NCI-H510A (cell line): ENCODE results near the gene NR4A2.

Experiments used
- DNase-seq: peaks from one replicate; lab custom pipeline; 2025; lab: John Stamatoyannopoulos, UW

Gene NR4A2

DNA sequence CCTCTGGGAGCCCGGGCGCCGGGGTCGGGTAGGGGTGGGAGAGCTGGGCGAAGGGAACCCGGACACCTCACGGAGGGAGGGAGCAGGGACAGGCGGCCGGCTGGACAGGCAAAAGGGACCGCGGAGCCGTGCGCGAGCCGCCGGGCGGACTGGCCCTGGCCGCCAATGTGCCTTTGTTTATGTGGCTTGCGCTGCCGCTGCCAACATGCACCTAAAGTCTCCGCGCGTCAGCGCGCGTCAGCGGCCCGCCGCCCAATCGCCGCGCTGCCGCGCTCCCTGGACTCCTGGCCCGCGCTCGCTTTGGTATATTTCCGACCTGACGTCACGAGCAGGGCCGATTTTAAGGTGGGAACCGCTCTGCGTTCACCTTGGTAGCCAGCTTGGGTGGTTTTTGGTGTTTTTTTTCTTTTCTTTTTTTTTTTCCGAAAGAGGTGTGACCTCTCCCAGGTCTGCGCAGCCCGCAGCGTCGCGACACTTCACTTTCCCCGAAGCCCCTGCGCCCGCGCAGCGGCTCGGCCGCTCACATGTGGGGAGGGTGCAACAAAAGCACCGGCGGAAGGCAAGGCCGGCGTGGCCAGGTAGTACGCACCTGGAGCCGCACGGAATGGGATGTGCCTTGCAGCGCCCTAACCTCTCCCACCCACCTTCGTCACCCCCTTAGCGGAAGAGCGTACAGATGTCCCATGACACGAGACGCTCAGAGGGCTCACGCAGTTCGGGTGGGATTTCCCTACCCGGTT is at the start of gene NR4A2:
TSS of gene NR4A2 (minus strand) at position 188 of the 740 bp plus-strand sequence. CDS start 2,535 bp downstream, outside the sequence.
- peak; percentile 57 for DNase-seq

DNA sequence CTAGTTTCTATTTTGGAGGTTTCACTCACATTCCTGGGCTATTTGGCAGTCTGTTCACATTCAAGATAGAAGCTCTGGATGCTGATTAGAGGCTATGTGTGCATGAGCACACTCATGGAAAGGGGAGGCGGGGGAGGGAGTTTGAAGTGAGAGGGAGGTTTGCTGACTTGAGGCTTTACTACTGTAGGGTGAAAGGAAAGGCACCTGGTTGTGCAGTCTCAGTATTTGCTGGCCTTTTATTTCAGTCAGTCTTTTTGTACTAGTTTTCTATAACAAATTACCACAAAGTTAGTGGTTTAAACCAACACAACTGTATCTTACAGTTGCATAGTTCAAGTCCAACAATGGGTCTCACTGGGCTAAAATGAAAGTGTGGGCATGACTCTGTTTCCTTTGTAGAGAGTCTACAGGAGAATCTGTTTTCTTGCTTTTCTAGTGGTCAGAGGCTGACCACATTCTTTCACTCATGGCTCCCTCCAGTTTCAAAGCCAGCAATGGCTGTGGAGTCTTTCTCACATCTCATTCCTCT is 47.7 kb upstream of the NR4A2 start:
- DNase-seq = no peak

DNA sequence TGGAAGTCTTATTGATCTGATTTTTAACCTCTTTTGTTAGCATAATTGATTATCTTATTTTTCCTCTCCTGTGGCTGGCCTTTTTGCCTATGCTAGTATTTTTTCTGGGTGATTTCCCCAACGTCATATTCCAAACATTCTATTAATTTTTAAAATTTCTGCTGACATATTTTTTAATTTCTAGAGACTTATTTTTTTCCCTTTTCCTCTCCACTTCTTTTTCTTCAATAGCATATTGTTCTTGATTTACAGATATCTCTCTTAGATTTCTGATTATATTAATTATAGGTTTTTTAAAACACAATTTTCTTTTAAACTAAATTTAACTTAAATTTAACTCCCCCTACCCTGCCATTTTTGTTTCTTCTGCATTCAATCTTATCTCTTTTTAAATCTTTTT is 47.2 kb upstream of the NR4A2 start:
- no peak for DNase-seq

DNA sequence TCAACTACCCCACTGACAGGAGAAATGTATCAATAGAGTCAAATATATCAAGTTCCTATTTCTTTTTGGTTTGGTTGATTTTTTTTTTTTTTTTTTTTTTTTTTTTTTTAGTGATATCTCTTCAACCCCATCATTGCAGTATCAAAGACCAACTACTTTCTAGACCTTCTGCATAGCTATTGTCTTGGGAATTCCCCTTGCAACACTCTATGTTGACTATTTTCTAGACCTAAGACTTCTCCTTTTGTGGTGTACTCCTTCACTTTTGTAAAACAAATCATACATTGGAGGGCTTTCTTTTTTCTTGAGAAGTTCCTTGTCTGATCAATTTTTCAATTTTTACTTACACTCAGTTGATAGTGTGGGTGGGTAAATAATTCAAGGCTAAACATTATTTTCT is 46.5 kb upstream of the NR4A2 start:
- DNase-seq = no peak

DNA sequence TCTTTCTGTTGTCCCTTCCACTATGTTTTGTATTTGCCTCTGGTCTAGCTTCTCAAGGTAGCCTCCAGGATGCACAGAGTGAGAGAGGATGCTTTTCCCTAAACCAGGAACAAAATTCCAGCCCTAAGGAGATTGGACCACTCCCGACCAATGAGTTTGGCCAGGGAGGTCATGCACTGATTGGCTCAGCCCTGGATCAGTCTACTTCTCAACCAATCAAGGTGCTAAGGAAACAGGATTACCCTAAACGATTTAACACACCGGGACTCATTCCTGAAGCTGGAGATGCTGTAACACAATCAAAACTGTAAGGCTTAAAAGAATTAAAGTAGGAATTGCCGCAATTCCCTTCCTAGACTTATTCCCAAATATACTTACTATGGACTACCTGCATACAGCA is 34.2 kb upstream of the NR4A2 start:
- DNase-seq = no peak

DNA sequence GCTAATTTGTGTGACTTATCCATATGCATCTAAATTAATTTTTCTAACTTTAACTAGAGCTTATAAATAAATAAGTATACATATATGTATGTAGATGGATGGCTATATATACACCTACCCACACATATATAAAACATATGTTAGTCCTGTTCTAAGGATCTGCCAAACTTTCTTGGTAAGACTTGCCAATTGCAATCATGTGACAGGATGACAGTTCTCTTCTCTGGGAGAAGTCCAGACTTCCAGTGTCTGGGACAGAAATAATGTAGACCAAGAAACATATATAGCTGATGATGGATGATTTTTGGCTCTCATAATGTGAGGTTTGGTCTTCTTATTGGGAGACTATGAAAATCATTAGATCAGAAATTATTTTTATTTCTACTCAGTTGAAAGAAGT is 30.6 kb upstream of the NR4A2 start:
- DNase-seq = no peak

DNA sequence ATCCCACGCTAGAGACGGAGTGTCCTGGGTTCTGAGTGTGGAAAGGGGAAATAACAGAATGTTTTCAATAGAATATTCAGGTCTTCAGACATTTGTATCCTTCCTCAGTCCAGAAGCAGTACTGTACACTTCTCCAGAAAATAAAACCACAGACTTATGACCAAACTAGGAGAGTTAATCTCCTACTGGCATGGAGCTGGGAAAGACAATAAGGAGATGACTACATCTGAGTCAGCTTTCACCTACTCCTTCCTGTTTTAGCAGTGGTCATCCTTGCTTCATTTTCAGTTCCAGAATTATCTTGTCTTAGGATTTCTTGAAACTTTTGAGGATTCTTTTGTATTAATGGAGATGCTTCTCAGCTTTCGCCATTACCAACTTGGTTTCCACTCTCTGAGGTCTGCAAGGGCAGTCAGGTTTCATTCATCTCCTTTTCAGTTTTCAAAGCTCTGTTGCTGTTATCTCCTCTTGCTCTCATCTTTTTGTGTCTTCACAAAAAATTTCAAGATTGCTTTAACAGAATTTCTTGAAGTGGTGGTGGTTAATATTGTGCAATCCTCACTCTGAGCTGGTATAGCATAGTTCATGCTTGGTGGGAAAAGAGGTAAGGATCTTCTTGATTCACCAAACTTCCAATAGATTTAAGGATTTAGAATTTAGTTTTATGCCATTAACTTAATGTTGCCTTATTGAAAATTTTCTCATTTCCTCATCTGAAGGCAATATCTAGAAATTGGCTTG is 23.7 kb upstream of the NR4A2 start:
- DNase-seq = no peak

DNA sequence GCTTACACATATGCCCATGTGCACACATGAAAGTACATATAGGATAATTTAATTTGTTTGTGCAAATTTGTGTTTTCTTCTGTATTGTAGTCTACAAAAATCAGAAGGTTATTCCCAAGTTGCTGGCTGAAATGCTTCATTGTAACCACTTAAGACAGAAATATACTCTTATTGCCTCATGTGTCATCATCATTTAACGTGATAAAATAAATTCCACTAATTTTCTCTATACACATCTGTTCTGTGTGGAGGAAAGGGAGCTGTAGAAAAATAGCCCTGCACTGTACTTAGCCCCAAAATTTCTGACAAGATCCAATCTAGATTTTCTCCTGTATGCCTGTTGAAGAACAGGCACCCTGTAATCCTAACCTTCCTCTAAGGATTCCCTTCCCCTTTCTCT is 20.4 kb upstream of the NR4A2 start:
- no peak for DNase-seq

DNA sequence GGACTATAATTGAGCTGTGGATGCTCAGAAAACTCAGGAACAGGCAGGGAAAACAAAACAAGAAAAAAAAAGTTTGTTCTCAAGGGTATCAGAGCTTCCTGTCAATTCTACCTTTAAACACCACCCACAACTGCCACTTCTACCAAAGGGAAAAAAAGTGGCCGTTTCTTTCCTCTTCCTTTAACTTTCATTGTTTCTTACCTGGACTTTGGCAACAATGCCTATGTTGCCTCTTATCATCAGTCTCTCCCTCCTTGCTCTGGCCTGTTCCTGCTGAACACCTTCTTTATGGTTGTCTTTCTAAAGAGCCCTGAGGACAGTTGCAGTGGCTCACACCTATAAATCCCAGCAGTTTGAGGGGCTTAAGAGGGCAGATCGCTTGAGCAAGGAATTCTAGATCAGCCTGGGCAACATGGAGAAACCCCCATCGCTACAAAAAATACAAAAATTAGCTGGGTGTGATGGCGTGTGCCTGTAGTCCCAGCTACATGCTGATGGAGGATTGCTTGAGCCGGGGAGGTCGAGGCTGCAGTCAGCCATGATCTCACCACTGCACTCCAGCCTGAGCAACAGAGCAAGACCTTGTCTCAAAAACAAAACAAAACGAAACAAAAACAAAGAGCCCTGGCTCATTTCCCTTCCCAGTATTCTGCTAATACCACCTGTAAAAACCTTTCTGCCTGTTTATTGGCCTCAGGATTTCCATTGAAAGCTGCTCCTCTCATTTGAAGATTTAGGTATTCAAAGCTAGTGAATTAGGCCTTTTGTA is 18.0 kb upstream of the NR4A2 start:
- DNase-seq = no peak

DNA sequence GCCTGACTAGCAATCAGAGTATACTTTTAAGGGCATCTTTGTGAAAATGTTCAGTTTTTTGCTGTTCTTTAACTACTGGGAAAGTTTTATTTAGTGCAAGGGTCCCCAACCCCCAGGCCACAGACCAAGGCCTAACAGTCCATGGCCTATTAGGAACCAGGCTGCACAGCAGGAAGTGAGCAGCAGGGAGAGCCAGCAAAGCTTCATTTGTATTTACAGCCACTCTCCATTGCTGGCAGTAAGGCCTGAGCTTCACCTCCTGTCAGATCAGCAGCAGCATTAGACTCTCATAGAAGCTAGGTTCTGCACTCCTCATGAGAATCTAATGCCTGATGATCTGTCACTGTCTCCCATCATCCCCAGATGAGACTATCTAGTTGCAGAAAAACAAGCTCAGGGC is 17.1 kb upstream of the NR4A2 start:
- no peak for DNase-seq

DNA sequence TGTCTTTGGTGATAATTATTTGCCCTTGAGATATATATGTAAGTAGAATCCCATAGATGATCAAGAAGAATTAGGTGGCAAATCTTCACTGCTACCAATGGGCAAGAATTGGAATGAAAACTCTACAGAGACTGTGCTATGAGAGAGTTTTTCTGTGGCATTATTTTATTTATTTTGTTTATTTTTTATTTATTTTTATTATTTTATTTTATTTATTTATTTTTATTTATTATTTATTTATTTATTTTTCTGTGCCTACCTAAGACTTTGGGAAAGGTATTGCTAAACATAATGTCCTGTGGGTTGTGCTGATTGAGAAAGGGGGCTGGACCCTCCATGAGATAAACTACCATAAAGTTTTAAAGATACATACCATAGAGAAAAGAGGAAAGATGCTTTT is 16.6 kb upstream of the NR4A2 start:
- DNase-seq = no peak

DNA sequence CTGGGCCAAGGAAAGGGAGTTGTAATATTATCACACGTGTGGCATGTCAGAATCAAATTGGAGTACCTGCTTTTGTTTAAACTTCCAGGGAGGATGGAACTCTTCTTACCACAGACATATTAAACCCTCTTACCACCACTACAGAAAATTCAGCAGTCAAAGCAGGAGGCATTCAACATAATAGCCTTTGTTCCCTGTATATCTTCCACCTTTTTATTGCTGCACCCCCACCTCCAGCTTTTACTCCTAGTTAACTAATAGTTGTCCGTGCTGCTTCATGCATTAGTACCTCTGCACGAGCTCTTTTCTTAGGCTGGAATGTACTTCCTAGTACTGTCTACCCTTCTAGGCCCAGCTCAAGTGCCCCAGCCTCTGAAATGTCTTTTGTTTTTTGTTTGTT is 14.9 kb upstream of the NR4A2 start:
- no peak for DNase-seq

DNA sequence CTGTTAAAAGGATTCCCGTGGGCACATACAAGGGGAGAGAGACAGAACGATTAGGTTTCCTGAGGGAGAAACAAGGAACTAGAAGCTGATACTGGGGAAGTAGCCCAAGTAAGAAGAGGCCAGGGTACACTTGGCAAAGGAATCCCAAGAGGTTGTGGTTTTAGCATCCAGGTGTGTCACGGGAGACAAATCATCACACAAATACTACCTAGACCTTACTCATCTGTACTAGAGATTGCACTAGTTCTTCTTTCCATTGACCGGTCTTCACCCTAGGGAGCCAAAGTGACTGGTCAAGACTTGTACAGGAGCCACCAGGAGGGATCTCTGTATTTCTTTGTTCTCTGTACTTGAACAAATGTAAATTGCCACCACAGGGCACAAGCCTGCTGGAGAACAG is 14.2 kb upstream of the NR4A2 start:
- DNase-seq = no peak

DNA sequence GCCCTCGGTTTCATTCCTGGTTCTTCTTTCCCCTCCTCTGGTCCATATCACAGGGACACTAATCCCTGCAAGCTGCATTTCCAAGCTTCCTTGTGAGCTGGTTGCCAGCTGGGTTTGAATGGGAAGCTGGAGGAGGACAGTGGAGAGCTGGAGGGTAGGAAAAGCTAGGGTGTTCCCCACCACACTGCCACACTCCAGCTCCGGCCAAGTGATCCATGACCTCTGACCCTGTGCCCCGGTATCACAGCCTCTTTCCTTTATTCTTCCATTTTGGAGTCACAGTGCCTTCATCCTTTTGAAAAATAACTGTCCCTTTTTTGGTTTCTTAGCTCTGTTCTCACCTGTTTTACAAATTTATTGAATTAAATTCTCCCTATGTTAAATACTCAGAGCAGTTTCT is 13.1 kb upstream of the NR4A2 start:
- no peak for DNase-seq

DNA sequence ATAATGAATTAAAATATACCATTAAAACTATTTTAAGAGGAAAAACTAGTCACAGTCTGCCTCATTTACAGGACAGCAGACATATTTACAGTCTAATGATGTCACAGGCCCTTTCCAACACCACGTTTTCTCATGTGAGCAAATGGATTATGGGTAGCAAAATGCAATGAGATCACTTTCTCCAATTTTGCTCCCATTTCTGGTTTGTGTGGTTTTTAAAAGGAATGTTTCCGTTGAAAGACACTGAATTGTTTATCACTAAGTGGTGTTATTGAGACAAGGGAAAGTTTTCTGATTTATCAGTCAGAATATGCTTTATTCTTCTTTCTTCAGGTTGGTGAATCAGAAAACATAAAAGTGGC is 11.4 kb upstream of the NR4A2 start:
- no peak for DNase-seq

DNA sequence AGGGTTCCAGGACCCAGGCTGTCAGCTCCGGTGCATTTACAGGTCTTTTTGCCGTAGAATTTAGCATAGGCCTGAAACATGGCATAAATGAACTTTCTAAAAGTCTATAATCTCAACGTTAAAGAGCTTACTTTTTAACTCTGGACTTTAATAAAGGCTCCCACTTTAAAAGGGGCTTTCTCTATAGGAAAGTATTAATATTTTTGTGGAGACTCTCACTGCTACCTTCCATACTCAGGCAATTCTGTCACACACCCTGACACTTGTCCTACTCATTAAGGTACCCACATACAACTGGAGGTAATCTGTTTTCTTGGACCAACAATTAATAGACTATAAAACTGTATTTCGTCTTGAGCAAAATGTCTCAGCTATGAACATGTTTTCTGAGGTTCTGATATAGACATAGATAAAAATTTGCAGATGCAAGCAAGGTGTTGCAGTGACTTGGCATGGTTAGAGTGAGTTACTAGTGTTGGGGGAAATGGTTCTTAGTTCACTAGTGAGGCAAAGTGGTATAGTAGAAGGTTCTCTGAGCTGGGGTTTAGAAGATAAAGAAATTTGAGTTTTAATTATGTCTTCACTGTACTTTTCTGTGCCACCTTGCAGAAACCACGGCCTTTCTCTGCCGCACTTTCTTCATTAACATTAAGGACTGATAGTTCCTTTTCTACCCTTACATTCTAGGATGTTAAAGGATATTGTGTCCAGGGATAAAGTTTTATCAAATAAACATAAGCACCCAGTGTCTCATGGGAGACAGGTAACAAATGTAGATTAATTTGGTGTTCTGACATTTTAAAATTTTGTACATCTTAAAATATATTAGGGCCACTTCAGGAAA is 10.8 kb upstream of the NR4A2 start:
- no peak for DNase-seq

DNA sequence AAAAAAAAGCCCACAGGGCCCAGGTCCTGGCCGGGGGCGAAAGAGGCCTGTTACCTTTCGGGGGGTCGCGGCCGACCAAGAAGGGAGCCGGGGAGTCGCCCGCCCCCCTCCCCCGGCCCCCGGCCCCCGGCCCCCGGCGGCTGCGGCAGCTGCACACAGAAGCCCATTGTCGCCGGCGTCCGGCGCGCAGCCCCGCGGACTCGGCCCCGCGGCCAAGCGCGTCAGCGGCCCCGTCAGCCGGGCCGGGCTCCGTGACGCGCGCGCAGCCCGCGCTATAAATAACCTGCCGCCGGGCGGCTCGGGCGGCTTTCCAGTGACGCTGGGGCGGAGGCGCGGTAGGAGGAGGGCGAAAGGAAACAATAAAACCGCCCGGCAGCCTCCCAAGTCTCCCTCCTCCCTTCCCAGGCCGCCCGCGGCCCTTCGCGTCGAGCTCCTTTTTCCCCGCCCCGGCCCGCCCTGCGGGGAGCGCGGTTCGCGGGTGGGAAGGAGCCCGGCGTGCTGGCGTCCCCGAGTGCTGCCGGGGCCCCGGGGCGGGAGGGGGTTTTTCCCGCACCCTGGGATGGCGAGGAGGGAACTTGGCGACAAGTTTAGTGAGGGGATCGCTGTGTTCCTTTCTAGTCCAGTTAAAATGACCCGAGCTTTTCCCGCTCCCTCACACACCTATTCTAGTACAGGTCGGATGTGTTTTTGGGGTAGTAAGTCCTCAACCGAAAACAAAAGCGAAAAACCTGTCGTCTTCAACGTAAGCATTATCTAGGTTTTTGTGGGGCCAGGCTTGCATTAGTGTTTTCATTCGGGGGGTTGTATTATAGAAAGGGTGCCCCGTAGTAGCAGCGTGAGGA is 10.0 kb upstream of the NR4A2 start:
- DNase-seq = peak; percentile 74

DNA sequence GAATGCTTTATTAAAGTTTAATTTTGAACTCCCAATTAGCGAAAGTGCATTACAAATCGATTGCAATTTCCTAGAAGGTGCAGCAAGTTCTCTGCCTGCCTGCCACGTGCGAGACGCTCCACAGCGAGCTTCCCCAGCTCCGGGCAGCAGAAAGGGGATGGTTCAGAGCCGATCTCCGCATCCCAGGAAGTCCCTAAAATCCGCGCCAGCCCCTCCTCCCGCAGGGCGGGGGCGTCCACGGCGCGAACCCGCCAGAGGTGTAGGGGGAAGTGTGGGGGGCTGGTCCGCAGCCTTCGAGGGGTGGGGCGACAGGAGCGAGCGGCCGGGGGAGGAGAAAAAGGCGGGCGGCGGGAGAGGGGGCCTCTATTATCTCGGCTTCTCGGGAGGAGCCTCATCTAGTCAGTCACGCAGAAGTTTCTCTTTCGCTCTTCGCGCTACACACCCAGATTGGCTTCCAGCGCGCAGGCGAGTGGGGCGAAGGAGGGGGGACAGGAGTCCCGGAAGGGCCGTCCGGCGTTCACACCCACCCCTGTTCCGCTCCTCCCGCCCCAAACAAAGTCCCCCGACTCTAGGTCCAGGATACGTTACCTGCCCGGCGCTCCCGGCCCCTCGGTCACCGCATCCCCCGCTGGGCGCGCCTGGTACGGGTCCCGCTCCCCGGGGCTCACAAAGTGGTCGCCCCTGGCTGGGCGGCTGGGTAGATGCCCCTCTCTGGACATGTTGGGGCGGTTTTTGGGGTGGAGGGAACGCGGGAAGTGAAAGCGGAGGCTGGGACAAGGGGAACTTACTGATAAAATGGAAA is 9.1 kb upstream of the NR4A2 start:
- peak; percentile 63 for DNase-seq

DNA sequence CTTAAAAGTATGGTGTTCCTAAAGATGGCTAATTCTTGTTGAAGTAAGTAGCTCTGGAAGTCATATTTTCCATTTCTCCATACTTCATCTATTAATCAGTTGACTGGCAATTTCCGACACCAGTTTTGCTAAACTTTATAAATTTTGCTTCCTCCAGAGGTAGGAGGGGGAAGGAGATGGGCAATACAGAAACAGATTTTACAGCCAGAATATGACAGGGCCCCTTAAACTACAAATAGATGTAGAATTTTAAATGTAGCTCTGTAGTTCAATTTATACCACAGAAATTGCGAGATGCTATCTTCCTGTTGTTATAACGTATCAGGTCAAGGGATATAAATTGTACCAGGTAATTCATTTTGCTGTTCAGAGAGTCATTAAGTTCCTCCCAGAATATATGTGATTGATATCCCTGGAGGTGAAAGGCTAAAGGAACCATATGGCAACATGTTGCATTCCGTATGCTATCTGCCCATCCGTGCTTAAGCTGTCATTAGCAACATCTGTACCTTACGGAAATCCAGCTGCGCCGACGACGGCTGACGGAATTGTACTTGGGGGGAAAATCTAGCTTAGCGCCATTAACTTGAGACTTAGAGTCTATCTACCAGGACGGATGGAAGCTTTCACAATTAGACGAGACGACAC is 8.4 kb upstream of the NR4A2 start:
- DNase-seq = no peak

DNA sequence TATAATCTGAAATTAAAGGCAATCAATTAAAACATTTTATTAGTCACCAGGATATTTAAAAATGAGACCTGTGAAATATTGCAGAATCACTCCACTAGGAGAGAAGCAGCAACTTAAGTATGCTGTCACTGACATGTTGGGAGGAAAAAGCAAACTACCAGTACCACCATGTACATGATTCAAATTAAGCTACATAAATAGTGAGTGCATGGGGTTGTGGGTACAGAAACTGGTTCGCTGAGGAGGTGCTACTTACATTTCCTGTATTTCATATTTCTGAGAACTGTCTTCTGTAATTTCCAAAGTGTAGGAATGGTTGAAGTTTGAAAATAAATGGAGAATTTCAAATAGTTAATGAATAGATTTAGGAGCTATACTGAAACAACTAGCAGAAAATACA is 7.9 kb upstream of the NR4A2 start:
- no peak for DNase-seq
